Pancreas (tissue), 10 donors: ENCODE results near the gene ABRACL. TPM values are rescaled to one million over a fixed set of nuclear protein-coding genes. Genes with fewer than 3 reads are reported as not detected.
"Not testable (repeated sequence)": the region's sequence is repeated elsewhere in the genome, so short reads cannot be mapped to it uniquely, and the experiment has no call there.

Experiments
- ATAC-seq, 4 donors: fragments of 200-7000 bp; cut with Tn5 transposase; one replicate each; pipeline versions ENCODE4 v1.8.0 to v1.9.1; 2020; ENCODE audit warnings: mild to moderate bottlenecking in 4 of 4, moderate library complexity in 4 of 4
- DNase-seq, 6 donors: peaks; one replicate each; pipeline ENCODE4 v3.0.0-alpha.2; 2020
- FAIRE-seq: peaks from 2 replicates; lab custom pipeline; 2012; peaks lifted over from hg19 to GRCh38; lab: Jason Lieb, UNC
- H3K27ac ChIP-seq, 4 donors: fragments of 200-600 bp; sonication (generic); 1 replicate in 3 of 4; 2 replicates in 1 of 4; pipeline versions ENCODE4 v1.5.0 to v1.8.0; 2020
- H3K27me3 ChIP-seq, 4 donors: fragments of 200-600 bp; one replicate each; pipeline ENCODE4 v1.8.0; 2021
- H3K36me3 ChIP-seq, 3 donors: fragments of 200-600 bp; sonication (generic) in 1 of 3; one replicate each; pipeline versions ENCODE4 v1.5.0 to v1.8.0; 2020 to 2021
- H3K4me1 ChIP-seq, 3 donors: fragments of 200-600 bp; one replicate each; pipeline ENCODE4 v1.8.0; 2021
- H3K4me3 ChIP-seq, 4 donors: fragments of 200-600 bp; sonication (generic) in 2 of 4; one replicate each; pipeline versions ENCODE4 v1.5.0 to v1.8.0; 2020 to 2021
- H3K9me3 ChIP-seq, 4 donors: fragments of 200-600 bp; one replicate each; pipeline ENCODE4 v1.8.0; 2021
- WGBS, 2 donors: extraction: QIAGEN DNeasy Blood & Tissue Kit; methylation state at CpG; one replicate each; pipeline ENCODE4 v1.1.7; 2013; 5-methylcytosine and 5-hydroxymethylcytosine counted together
- intact Hi-C, 3 donors: fragments of 100-400 bp; cut with DNase I; formaldehyde crosslinking; loops; one replicate each; pipeline versions ENCODE4 v1.11.1 to v1.14.2; 2022
- polyA plus RNA-seq, 2 donors: library from polyadenylated mRNA; stranded (reverse); fragments of 200-250 nt; gene quantifications; one replicate each; pipeline ENCODE4 v1.2.3, GENCODE V29; 2013
- total RNA-seq, 6 donors: library from RNA; stranded (reverse); fragmentation: NEBNext Ultra II Directional in 4 of 6; extraction: Animal tissue kit (Norgen Biotek cat#: 25700) in 4 of 6; gene quantifications; one replicate each; pipeline versions ENCODE4 v1.2.1 to v1.2.4, GENCODE V29; 2021 to 2023
- TF ChIP-seq, protein P1 (sequence below), 4 donors: fragments of 200-600 bp; sonication (generic) in 3 of 4; IDR thresholded peaks; one replicate each; pipeline versions ENCODE4 v1.5.0 to v1.8.0; 2021; ENCODE audit warnings: antibody characterized with exemption in 4 of 4
- donor health status: healthy with polysubstance abuse.
- donor health status: DM: no; HTN: no; CAD: no; lungs with moderate emphysema.
- donor health status: DM: no; HTN: no; CAD: no.
- donor health status: control.
- donor health status: control.
- donor health status: Bipolar disorder and iron deficiency.
- donor health status: DM: yes; HTN: yes; CAD: no.
- donor health status: DM: no; HTN: no; CAD: no.
- donor health status: DM: no; HTN: no; CAD: no.
- donor health status: DM: yes; HTN: yes; CAD: no.

ABRACL gene
- total and polyA plus RNA-seq, 8 donors = 3.8 to 19.2 (median 8.2) TPM

DNA sequence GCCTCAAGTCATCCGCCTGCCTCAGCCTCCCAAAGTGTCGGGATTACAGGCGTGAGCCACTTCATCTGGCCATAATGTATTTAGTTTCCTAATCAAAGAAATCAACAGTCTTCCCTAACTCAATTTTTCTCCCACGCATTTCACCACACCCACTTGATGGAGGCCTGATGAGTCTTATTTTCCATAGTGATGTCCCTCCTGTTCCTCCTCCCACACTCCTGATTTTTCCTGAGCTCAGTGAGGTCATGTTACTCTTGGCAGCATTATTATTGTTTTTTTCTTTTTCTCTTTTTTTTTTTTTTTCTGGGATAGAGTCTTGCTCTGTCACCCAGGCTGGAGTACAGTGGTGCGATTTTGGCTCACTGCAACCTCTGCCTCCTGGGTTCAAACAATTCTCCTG is 8.9 kb downstream of the ABRACL start:
- ATAC-seq = no peak
- TF ChIP-seq, protein P1, sequence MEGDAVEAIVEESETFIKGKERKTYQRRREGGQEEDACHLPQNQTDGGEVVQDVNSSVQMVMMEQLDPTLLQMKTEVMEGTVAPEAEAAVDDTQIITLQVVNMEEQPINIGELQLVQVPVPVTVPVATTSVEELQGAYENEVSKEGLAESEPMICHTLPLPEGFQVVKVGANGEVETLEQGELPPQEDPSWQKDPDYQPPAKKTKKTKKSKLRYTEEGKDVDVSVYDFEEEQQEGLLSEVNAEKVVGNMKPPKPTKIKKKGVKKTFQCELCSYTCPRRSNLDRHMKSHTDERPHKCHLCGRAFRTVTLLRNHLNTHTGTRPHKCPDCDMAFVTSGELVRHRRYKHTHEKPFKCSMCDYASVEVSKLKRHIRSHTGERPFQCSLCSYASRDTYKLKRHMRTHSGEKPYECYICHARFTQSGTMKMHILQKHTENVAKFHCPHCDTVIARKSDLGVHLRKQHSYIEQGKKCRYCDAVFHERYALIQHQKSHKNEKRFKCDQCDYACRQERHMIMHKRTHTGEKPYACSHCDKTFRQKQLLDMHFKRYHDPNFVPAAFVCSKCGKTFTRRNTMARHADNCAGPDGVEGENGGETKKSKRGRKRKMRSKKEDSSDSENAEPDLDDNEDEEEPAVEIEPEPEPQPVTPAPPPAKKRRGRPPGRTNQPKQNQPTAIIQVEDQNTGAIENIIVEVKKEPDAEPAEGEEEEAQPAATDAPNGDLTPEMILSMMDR (IDR thresholded peaks at IDR 0.05) = no peak
- H3K36me3 ChIP-seq = no peaks in the 10 kb centered on the region
- WGBS, 2 donors = 90 to 98% methylated on average over 5 of the region's 5 CpGs
- intact Hi-C loops = no loop called here
- no peaks in the 10 kb centered on the region for H3K27me3 ChIP-seq
- H3K4me3 ChIP-seq = no peak overlapping the region
- no peaks in the 10 kb centered on the region for H3K4me1 ChIP-seq
- FAIRE-seq = no peak
- DNase-seq = no peak
- H3K9me3 ChIP-seq = no peaks in the 10 kb centered on the region
- no peak overlapping the region for H3K27ac ChIP-seq

DNA sequence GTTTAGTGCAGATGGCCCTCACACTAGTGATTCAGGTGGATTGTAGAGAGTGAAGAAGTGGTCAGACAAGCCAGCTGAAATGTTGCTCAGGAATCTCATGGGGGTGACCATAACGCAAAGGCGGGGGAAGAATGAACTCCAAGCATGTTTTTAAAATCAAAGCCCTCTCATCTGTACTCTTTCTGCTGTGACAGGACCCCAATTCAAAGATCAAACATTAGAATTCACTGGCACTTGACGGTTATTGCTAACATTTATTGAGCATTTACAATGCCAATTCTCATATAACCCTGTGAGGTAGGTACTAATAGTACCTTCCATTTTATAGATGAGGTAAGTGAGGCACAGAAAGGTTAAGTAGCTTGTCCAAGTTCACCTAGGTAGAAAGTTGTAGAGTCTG is 15.7 kb downstream of the ABRACL start:
- DNase-seq (no peak), FAIRE-seq (no peak), ATAC-seq (no peak)
- no peaks in the 10 kb centered on the region for H3K27me3 ChIP-seq
- 97 to 100% methylated on average over 3 of the region's 3 CpGs for WGBS, 2 donors
- intact Hi-C loops = no loop called here
- no peaks in the 10 kb centered on the region for H3K9me3 ChIP-seq
- TF ChIP-seq, protein P1 (IDR thresholded peaks at IDR 0.05) = no peak
- H3K27ac ChIP-seq = no peak overlapping the region
- no peaks in the 10 kb centered on the region for H3K36me3 ChIP-seq
- H3K4me1 ChIP-seq = no peaks in the 10 kb centered on the region
- H3K4me3 ChIP-seq = no peak overlapping the region

DNA sequence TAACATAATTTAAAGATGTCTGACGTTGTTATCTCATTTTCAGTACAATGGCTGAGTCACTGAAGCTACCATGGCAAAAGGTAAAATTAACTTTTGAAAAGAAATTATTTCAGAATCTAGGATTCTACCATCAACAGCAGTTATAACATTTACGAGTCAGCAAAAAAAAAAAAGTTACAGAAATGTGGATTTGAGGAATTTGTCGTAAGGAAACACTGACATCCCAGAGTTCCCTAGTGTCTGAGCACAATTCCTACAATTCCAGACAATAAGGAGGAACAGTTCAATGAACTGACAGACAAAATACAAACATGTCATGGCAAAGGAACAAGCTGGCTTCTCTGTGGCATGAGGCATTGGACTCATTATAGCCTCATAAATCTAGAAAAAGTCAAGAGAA is 19.1 kb downstream of the ABRACL start:
- 80 to 90% methylated on average over 3 of the region's 3 CpGs for WGBS, 2 donors
- Histone ChIP-seq H3K9me3 (no peaks in the 10 kb centered on the region), H3K4me3 (no peak overlapping the region), H3K27ac (no peak overlapping the region), H3K27me3 (no peaks in the 10 kb centered on the region), H3K36me3 (no peaks in the 10 kb centered on the region), H3K4me1 (no peaks in the 10 kb centered on the region)
- no peak for DNase-seq
- intact Hi-C loops = no loop called here
- no peak for FAIRE-seq
- no peak for ATAC-seq
- TF ChIP-seq, protein P1 (IDR thresholded peaks at IDR 0.05) = no peak

DNA sequence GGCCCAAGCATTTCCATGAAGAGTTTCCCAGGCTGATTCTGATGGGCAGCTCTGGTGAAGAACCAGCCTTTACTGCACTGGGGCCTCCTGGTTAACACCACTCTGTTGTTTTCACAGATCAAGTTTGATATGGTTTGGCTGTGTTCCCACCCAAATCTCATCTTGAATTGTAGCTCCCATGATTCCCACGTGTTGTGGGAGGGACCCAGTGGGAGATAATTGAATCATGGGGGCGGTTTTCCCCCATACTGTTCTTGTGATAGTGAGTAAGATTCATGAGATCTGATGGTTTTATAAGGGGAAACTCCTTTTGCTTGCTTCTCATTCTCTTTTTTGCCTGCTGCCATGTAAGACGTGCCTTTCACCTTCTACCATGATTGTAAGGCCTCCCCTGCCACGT is 20.4 kb downstream of the ABRACL start:
- 65 to 72% methylated on average over 4 of the region's 4 CpGs for WGBS, 2 donors
- FAIRE-seq, ATAC-seq, intact Hi-C loops, H3K9me3 ChIP-seq, H3K27me3 ChIP-seq, H3K4me1 ChIP-seq, H3K36me3 ChIP-seq, H3K27ac ChIP-seq, DNase-seq, H3K4me3 ChIP-seq: not testable (repeated sequence)

DNA sequence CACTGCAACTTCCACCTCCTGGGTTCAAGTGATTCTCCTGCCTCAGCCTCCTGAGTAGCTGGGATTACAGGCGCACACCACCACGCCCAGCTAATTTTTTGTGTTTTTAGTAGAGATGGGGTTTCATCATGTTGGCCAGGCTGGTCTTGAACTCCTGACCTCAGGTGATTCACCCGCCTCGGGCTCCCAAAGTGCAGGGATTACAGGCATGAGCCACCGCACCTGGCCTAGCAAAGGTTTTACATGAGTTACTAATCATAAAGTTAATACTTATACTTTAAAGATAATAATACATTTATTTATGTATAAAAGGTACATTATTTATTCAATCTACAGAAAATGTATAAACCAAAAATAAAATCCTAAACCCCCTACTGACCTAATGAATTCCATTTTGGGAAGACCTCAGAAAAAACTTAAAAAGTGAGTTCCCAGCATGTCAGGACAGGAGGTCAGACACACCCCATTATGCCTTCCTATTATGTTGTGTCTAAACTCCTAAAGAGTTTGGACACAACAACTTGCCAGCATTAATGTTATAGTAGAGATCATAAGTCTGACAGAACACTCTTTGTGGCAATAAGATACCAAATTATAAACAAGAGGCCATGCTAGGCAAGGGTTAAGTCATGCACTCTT is 21.7 kb downstream of the ABRACL start:
- WGBS, 2 donors = 83 to 91% methylated on average over 5 of the region's 5 CpGs
- ATAC-seq, H3K36me3 ChIP-seq: not testable (repeated sequence)

DNA sequence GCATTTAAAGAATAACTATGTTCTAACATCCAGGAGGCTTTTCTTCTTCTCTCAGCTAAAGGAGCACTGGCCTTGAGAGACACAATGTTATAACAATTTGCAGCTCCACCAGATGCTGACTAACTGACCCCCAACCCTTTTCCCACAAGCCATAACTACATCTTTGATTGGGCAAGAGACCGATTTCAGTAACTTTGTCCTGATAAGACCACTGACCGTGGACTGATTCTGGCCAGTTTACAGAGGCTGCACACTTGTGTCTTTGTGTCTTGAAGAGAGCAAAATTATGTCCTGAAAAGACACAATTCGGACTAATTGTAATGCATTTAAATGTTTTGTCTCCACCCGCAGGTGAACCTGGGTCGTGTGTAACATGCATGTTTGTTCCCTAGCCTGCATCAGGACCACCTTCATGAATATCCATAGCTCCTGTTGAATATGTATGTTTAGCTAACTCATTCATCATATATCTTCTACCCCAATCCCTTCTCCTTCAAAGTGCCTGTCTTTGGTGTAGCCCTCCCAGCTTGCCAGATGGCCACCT is 22.3 kb downstream of the ABRACL start:
- intact Hi-C loops = no loop called here
- TF ChIP-seq, protein P1 (IDR thresholded peaks at IDR 0.05) = no peak
- H3K4me1 ChIP-seq = no peaks in the 10 kb centered on the region
- no peak overlapping the region for H3K4me3 ChIP-seq
- DNase-seq (no peak), ATAC-seq (no peak), FAIRE-seq (no peak)
- no peaks in the 10 kb centered on the region for H3K36me3 ChIP-seq
- H3K27me3 ChIP-seq = no peaks in the 10 kb centered on the region
- H3K27ac ChIP-seq = no peak overlapping the region
- H3K9me3 ChIP-seq = no peaks in the 10 kb centered on the region
- WGBS, 2 donors = 40 to 53% methylated on average over 5 of the region's 5 CpGs

More for the DNA sequence above, 21.7 kb downstream of the ABRACL start:
- H3K4me3 ChIP-seq, H3K27ac ChIP-seq, H3K27me3 ChIP-seq, H3K4me1 ChIP-seq, intact Hi-C loops, FAIRE-seq, H3K9me3 ChIP-seq, DNase-seq: not testable (repeated sequence)
